Nucleus accumbens (tissue), 56 donors: Measurements from ENCODE around the gene POLR2H.

Experiments used
- DNase-seq, 56 donors: peaks; one replicate each; lab custom pipeline; 2025; lab: John Stamatoyannopoulos, UW

POLR2H gene

DNA sequence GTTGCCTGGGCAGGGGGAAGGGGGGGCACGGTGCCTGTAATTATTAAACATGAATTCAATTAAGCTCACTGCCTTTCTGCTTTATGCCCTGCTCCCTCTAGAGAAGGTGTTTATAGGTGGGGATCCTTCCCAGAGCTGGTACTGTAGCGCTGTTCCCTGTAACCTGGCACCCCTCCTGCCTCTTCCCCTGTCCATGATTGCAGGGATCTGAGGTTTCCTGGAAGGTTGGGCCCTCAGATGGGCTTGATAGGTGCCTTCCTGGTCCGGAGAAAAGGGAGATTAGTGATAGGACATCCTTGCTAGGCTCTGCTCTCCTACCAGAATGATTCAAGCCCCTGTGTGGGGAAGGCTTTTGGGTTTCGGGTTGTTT lies 26.2 kb upstream of the POLR2H start:
- no peak for DNase-seq

DNA sequence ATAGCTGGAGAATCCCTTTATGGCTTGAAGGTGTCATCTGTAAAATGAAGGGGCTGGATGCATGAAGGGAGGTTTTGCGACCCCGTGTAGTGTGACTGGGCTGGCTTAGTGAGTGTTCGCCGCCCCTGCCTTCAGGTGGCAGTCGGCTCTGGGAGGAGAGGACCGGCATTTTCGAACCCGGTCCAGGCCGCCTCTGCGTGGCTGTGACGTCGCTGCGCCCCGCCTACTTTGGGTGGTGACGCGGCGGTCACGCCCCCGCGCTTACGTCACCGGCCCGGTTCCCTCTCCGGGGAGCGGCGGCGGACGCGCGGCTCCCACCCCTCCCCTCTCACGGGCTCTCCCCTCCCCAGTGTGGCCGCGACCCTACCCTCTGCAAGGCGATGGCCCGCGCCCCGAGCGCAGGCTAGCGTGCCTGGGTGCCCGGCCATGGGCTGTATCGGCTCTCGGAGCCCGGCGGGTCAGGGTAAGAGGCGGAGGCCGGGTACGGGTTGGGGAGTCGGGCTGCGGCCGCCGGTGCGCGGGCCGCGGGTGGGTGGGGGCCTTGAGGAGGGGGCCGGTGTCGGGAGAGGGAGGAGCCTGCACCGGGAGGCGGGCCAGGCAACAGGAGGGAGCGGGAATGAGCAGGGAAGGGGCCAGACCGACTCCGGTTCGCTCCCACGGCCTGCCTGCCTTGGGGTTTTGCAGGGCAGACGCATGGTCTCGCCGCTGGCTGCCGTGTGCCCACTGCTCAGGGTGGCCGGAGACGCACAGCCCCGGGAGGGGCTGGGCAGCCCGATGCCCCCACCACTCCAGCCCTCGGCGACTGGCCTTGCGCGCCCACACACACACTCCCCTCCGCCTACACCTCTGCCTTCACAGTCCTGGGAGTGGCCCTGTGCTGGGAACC lies 25.6 kb upstream of the POLR2H start:
- DNase-seq: peak; percentile 8 to 93 (median 83)

DNA sequence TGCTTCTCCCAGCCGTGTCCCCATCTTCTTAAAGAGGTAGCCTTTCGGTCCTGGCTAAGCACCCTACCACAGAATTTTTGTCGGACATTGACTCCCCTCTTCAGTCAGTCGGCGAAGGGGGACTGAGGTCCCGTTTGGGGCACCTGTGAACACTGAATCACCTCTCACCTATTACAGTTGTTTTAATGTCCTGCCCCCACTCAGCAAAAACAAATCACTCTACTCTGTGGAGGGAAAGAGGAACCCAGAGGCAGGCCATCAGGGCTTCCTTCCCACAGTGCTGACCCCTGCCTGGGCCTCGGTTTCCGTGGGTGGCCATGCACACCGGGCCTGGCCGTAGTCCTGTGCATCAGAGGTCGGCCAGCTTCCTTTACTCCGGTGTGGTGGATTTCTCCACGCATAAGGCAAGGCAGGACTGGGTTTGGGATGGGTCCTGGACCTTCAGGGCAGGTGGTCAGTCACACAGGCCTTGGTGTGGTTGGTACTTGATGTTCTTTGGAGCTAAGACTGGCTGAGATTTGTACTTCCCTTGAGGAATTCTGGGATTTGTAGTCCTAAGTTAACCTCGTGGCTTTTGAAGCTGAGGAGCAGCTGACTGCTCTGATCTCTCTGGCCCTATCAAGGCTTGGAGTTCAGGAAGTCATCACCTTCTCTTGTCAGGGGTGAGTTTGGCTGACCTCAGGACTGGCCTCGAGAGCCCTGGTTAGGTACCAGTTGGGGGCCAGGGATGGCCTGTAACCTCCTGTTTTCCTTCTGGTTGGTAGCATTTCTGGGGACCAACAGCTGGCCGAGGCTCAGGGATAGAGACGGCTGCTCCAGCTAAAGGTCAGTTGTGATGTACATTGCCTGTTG lies 24.7 kb upstream of the POLR2H start:
- DNase-seq: peak in 43 of 56 donors; percentile 18 to 79 (median 53)

DNA sequence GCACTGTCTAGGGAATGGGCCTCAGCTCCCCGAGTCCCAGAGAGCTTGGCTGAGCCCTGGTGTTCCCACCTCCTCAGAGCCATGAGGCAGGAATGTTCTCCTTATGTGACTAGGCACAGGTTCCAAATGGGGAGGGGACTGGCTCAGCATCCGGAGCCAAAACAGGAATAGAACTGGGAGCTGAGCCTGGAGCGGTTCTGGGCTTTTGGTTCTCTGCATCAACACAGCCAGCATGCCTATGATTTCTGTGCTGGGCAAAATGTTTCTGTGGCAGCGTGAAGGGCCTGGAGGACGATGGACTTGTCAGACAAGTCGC lies 24.2 kb upstream of the POLR2H start, which contains the start of gene FAM131A:
TSS of gene FAM131A (plus strand) at position 202 of the 316 bp plus-strand sequence. CDS start at position 233, 31 bp downstream.
- peak in 49 of 56 donors; percentile 20 to 84 (median 57) for DNase-seq

DNA sequence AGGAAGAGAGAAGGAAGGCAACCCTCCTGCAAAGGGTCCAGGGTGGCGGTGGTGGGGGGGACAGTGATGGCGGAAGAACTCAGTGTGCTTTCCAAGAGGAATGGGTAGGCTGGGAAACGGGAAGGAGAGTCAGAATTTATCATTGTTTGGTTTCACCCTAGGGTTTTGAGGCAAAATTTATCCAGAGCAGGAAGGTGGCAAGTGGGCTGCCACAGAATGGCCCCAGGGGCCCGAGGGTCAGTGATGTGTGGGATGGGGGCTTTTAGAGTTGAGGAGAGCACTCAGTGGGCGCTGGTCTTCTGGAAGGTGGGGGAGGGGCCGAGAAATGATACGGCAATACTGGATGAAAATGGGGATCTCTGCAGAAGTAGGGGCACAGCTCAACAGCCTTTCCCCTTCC lies 23.5 kb upstream of the POLR2H start:
- DNase-seq: peak in 1 of 56 donors; percentile 38

DNA sequence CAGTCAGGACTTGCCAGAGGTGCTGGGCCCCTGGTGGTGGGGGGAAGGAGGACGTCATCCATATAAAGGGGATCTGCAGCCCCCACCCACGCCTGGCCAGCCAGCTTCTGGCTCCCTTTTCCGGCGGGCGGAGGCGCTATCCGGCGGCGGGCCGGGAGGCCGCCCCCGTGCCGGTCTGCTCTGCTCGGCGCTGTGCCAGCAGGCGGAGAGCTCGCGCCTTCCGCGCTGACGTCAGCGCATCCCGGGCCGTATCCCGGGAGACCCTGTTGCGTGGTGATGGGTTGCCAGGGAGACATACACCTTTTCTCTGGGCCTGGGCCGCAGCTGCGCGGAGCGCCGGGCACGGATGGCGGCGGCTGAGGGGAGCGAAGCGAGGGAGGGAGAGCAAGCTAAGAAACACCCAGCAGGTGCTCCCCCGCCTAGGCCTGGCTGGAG lies 23.0 kb upstream of the POLR2H start:
- peak in 55 of 56 donors; percentile 26 to 94 (median 79) for DNase-seq

DNA sequence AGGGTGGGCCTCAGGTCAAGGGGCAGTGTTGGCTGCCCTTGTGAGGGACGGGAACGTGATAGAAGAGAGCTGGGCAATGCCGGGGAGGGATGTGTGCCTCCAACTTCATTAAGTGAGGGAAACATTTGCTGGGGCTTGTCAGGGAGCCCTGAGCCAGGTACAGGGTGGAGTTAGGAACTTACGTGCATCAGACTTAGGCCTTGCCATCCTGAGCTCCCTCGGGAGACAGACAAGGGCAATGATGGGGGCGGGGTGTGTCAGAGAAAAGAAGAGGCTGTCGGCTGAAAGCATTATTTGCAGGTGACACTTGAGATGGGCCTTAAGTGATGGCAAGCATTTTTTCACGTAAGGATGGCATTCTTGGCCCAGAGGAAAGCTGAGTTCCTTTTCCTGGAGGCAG lies 22.5 kb upstream of the POLR2H start:
- peak in 4 of 56 donors; percentile 29 to 56 (median 44) for DNase-seq

DNA sequence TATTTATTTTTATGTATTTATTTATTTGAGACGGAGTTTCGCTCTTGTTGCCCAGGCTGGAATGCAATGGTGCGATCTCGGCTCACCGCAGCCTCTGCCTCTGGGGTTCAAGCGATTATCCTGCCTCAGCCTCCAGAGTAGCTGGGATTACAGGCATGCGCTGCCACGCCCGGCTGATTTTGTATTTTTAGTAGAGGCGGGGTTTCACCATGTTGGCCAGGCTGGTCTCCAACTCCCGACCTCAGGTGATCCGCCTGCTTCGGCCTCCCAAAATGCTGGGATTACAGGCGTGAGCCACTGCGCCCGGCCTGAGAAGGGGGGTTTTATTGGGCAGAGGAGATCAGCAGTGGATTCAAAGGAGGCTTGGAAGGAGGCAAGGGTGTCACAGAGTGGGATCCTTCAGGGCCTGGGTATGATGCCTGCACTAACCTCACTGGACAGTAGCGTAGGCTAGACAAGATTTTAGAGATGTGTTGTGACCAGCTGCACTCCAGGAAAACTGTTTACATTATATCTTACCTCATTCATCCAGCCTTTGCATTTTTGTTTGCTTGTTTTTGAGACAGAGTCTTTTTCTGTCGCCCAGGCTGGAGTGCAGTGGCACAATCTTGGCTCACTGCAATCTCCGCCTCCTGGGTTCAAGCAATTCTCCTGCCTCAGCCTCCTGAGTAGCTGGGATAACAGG lies 21.9 kb upstream of the POLR2H start:
- DNase-seq: peak in 6 of 56 donors; percentile 17 to 56 (median 28)

DNA sequence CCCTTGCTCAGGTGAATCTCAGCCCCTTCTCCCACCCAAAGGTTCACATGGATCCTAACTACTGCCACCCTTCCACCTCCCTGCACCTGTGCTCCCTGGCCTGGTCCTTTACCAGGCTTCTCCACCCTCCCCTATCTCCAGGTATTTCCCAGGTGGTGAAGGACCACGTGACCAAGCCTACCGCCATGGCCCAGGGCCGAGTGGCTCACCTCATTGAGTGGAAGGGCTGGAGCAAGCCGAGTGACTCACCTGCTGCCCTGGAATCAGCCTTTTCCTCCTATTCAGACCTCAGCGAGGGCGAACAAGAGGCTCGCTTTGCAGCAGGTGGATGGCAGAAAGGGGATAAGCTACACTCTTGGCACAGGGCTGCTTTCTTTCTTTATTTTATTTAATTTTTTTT lies 19.6 kb upstream of the POLR2H start:
- no peak for DNase-seq

DNA sequence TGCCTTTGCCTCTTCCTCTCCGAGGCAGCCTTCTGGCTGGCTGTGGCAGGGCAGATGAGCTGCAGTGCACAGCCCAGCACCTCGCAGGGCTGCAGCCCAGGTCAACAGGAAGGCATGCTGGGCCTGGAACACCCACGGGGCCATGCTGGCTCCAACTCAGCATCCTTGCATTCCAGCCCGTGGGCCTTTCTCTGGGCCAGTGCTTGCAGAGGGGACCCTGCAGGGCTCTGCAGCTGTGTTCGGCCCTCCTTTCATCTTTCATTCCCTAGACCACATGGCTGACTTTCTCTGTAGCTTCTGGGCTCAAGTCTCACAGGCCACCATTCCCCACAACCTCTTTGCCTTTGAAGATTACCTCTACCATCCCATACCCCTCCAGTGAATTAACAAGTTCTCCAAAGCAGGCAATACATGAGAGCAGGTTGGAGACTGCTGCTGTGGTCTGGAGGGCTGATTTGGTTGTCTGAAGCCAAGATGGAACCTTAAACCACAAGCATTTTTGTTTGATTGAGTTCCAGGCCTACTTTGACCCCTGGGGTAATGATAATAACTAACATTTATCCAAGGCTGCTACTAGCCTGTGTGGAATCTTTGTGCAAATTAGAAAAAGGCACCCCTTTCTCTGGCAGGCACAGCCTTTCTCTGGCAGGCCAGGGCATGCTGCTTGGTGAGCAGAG lies 18.2 kb upstream of the POLR2H start:
- no peak for DNase-seq

DNA sequence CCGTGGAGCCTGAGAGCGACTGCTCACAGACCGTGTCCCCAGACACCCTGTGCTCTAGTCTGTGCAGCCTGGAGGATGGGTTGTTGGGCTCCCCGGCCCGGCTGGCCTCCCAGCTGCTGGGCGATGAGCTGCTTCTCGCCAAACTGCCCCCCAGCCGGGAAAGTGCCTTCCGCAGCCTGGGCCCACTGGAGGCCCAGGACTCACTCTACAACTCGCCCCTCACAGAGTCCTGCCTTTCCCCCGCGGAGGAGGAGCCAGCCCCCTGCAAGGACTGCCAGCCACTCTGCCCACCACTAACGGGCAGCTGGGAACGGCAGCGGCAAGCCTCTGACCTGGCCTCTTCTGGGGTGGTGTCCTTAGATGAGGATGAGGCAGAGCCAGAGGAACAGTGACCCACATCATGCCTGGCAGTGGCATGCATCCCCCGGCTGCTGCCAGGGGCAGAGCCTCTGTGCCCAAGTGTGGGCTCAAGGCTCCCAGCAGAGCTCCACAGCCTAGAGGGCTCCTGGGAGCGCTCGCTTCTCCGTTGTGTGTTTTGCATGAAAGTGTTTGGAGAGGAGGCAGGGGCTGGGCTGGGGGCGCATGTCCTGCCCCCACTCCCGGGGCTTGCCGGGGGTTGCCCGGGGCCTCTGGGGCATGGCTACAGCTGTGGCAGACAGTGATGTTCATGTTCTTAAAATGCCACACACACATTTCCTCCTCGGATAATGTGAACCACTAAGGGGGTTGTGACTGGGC lies 16.8 kb upstream of the POLR2H start:
- peak in 4 of 56 donors; percentile 16 to 36 (median 32) for DNase-seq

DNA sequence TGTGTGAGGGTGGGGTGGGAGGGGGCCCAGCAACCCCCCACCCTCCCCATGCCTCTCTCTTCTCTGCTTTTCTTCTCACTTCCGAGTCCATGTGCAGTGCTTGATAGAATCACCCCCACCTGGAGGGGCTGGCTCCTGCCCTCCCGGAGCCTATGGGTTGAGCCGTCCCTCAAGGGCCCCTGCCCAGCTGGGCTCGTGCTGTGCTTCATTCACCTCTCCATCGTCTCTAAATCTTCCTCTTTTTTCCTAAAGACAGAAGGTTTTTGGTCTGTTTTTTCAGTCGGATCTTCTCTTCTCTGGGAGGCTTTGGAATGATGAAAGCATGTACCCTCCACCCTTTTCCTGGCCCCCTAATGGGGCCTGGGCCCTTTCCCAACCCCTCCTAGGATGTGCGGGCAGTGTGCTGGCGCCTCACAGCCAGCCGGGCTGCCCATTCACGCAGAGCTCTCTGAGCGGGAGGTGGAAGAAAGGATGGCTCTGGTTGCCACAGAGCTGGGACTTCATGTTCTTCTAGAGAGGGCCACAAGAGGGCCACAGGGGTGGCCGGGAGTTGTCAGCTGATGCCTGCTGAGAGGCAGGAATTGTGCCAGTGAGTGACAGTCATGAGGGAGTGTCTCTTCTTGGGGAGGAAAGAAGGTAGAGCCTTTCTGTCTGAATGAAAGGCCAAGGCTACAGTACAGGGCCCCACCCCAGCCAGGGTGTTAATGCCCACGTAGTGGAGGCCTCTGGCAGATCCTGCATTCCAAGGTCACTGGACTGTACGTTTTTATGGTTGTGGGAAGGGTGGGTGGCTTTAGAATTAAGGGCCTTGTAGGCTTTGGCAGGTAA lies 16.0 kb upstream of the POLR2H start:
- peak in 55 of 56 donors; percentile 25 to 92 (median 80) for DNase-seq

DNA sequence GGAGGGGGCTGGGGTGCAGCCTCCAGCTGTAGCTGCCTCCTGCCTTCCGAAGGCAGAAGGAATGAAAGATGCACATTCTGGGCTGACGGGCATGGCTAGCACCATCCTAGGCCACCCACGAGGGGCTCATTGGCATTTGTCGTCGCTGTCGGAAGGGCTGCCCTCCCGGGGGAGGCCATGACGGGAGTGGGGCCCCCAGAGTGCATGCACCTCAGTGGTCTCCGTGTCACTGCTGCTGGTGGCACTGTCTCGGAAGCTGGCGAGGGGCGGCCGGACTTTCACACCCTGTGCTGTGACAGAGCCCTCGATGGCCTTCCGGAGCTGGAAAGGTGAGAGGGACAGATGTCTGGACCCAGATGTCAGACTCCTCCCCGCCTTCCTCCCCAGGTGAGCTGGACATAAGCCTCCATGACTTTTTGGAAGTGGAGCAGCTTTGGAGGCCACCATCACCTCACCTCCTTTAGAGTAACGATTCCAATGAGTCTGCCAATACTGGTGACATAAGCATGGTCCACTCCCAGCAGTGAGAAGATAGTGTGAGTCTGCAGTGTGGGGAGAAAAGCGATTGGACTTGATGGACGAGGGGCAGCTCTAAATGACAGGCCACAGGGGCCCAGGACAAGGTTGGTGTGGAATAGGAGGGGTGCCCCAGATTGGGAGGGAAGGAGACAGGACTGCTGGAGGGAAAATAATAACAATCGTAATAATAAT lies 14.9 kb upstream of the POLR2H start:
- peak in 1 of 56 donors; percentile 7 for DNase-seq

DNA sequence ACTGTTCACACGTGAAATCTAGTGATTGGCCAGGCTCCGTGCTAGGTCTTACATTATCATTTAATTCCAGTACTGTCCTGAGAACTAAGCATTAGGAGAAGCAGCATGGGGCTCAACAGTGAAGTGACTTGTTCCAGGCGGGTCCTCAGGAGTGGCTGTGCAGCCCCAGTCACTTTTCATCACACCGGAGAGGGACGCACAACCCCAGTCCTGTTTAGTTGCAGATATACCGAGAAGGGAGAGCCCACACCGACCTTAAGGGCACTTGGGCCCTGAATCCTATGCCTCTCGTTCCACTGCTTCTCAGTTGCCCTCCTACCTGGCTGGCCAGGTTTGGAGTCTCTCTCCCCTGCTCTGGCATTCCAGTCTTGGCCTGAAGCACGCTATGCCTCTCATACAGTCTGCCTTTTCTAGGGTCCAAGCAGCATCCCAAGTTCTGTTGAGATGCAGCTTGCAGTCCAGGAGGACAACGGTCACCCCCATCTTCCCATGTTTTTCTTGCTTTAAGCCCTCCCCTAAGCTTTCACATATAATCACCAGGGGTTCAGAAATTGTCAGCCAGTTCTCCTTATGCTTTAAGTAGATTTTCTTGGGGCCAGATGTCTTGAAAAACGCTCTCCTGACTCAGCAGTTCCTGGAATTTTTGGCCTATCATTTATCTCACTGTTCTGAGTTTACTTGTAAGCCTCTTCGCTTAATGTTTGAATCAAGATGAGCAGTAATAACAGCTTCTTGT lies 14.0 kb upstream of the POLR2H start:
- no peak for DNase-seq

DNA sequence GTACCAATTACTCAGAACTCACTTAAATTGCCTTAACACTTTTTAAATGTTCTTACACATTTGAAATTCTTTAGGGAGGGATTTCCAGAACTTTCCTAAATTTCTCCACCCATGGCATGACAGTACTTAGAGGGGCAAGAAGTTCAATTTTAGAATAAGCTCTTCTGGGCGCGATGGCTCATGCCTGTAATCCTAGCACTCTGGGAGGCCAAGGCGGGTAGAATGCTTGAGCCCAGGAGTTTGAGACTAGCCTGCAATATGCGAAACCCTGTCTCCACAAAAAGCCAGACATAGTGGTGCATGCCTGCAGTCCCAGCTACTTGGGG lies 13.5 kb upstream of the POLR2H start:
- DNase-seq: no peak

DNA sequence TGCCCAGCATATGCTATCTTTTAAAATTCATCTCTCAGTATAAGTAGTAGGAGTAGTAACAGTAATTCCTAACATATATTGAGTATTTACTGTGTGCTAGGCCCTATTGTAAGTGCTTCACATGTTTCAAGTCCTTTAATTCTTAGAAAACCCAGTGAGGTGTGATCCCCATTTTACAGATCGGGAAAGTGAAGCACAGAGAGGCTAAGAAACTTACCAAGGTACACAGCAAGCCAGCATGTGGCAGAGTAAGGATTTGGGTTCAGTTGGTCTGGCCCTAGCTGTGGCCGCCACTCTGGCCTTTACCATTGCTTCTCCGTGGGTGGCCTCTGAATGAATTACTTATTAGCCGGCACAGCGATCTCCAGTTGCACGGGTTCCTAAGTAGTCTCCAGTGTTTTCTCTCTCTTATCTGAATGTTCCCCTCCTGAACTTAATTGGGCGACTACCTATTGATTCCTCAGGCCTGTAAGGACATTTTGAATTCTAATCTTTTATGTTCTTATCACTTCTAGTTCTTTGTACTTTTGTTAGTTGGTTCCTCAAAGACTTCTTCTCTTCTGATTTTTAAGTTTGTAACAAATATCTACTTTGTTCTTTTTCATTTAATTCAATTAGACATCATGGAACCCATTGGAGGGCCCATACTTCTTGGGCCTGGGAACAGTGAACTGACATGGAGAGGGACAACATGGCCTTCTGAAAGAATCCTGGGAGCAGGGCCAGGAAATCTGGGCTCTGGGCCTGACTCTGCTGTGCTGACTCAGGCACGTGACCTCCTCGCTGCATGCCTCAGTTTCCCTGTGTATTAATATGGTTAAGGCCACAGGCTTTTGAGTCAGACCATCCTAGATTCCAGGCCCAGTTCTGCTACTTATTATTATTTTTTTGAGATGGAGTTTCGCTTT lies 11.7 kb upstream of the POLR2H start:
- DNase-seq: peak in 10 of 56 donors; percentile 5 to 47 (median 21)
